GM11168 (cell line): ENCODE results near the gene C4orf54.

Source experiments
- in situ Hi-C: fragments of 300-500 bp; cut with MboI; formaldehyde crosslinking; loops from one replicate; pipeline ENCODE4 v1.12.0; 2022; ENCODE audit warnings: low sequenced_read_pairs; ENCODE audit not compliant: unreplicated experiment

C4orf54 gene

GRCh38 chr4:99657798-99658197 is at the start of gene C4orf54:
Gene C4orf54, minus strand, starts transcription at chr4:99657828. Its CDS starts 3,180 bp downstream, at chr4:99654648.
- in situ Hi-C loops, result no loop called here

- in situ Hi-C loops, result no loop called here
These were observed 48.3 kb upstream of the C4orf54 start for GRCh38 chr4:99705891-99706290.

GRCh38 chr4:99696801-99697200 is 39.2 kb upstream of the C4orf54 start:
- in situ Hi-C loops, result no loop called here

- in situ Hi-C loops, result no loop called here
These were observed 35.5 kb upstream of the C4orf54 start for GRCh38 chr4:99693140-99693539.

GRCh38 chr4:99690990-99691389 is 33.4 kb upstream of the C4orf54 start:
- in situ Hi-C loops, result no loop called here

- in situ Hi-C loops, result no loop called here
These were observed 32.8 kb upstream of the C4orf54 start for GRCh38 chr4:99690472-99690871.

GRCh38 chr4:99687120-99687519 is 29.5 kb upstream of the C4orf54 start:
- in situ Hi-C loops, result no loop called here

GRCh38 chr4:99685234-99685633 is 27.6 kb upstream of the C4orf54 start:
- in situ Hi-C loops, result no loop called here

GRCh38 chr4:99683895-99684294 is 26.3 kb upstream of the C4orf54 start:
- in situ Hi-C loops, result no loop called here

GRCh38 chr4:99679976-99680375 is 22.3 kb upstream of the C4orf54 start:
- in situ Hi-C loops, result no loop called here

GRCh38 chr4:99679204-99679603 is 21.6 kb upstream of the C4orf54 start:
- in situ Hi-C loops, result no loop called here

GRCh38 chr4:99677161-99677560 is 19.5 kb upstream of the C4orf54 start:
- in situ Hi-C loops, result no loop called here

GRCh38 chr4:99670409-99671073 is 12.9 kb upstream of the C4orf54 start:
- in situ Hi-C loops, result no loop called here

GRCh38 chr4:99669084-99669483 is 11.5 kb upstream of the C4orf54 start:
- in situ Hi-C loops, result no loop called here

- in situ Hi-C loops, result no loop called here
These were observed 10.8 kb upstream of the C4orf54 start for GRCh38 chr4:99668472-99668871.

GRCh38 chr4:99665983-99666382 is 8.4 kb upstream of the C4orf54 start:
- in situ Hi-C loops, result no loop called here

- in situ Hi-C loops, result no loop called here
These were observed 7.1 kb upstream of the C4orf54 start for GRCh38 chr4:99664716-99665115.

GRCh38 chr4:99661907-99662306 is 4.3 kb upstream of the C4orf54 start:
- in situ Hi-C loops, result no loop called here

- in situ Hi-C loops, result no loop called here
These were observed 1.0 kb upstream of the C4orf54 start for GRCh38 chr4:99658666-99659065.

- in situ Hi-C loops, result no loop called here
These were observed 2.1 kb downstream of the C4orf54 start for GRCh38 chr4:99655308-99656081.

- in situ Hi-C loops, result no loop called here
These were observed 3.3 kb downstream of the C4orf54 start for GRCh38 chr4:99654361-99654761.

- in situ Hi-C loops, result no loop called here
These were observed 3.7 kb downstream of the C4orf54 start for GRCh38 chr4:99653916-99654315.
